GM19043 (cell line): ENCODE results near the gene PTX3.

ENCODE experiments used
- ATAC-seq: cut with Tn5 transposase; IDR thresholded peaks from one replicate; pipeline ENCODE4 v1.9.1; 2021; ENCODE audit warnings: low read depth; ENCODE audit not compliant: unreplicated experiment

The PTX3 gene

GRCh38 chr3:157436583-157437291 lies at the start of gene PTX3:
PTX3 (plus strand) TSS chr3:157436850; CDS start chr3:157436934, 84 bp downstream.
- no peak for ATAC-seq

- no peak for ATAC-seq
These were observed 48.8 kb upstream of the PTX3 start for GRCh38 chr3:157387708-157388435.

GRCh38 chr3:157388976-157389375 lies 47.7 kb upstream of the PTX3 start:
- ATAC-seq: no peak

- ATAC-seq: no peak
These were observed 45.7 kb upstream of the PTX3 start for GRCh38 chr3:157390713-157391515.

- ATAC-seq: no peak
These were observed 44.5 kb upstream of the PTX3 start for GRCh38 chr3:157392104-157392503.

GRCh38 chr3:157393113-157393512 lies 43.5 kb upstream of the PTX3 start:
- no peak for ATAC-seq

- no peak for ATAC-seq
These were observed 42.2 kb upstream of the PTX3 start for GRCh38 chr3:157394411-157394810.

- no peak for ATAC-seq
These were observed 38.1 kb upstream of the PTX3 start for GRCh38 chr3:157398598-157398997.

- ATAC-seq: no peak
These were observed 32.3 kb upstream of the PTX3 start for GRCh38 chr3:157404381-157404780.

GRCh38 chr3:157405457-157405856 lies 31.2 kb upstream of the PTX3 start:
- ATAC-seq: no peak

- no peak for ATAC-seq
These were observed 30.3 kb upstream of the PTX3 start for GRCh38 chr3:157406394-157406793.

- ATAC-seq: no peak
These were observed 28.9 kb upstream of the PTX3 start for GRCh38 chr3:157407769-157408168.

- ATAC-seq: no peak
These were observed 28.0 kb upstream of the PTX3 start for GRCh38 chr3:157408499-157409149.

GRCh38 chr3:157409516-157409915 lies 27.1 kb upstream of the PTX3 start:
- no peak for ATAC-seq

GRCh38 chr3:157410945-157411344 lies 25.7 kb upstream of the PTX3 start:
- no peak for ATAC-seq

GRCh38 chr3:157412323-157412855 lies 24.3 kb upstream of the PTX3 start:
- ATAC-seq: no peak

GRCh38 chr3:157414861-157415260 lies 21.8 kb upstream of the PTX3 start:
- ATAC-seq: no peak

- no peak for ATAC-seq
These were observed 20.1 kb upstream of the PTX3 start for GRCh38 chr3:157416347-157417087.

GRCh38 chr3:157417247-157417646 lies 19.4 kb upstream of the PTX3 start:
- no peak for ATAC-seq

GRCh38 chr3:157418104-157418503 lies 18.5 kb upstream of the PTX3 start:
- no peak for ATAC-seq
